LNCaP clone FGC (cell line): ENCODE data around the gene CARD19.

Source experiments
- DNase-seq: peaks from one replicate; pipeline ENCODE4 v3.0.0-alpha.2; 2011; ENCODE audit warnings: low read depth
- H3K4me3 ChIP-seq: 2 replicates; pipeline ENCODE4 v1.5.1; 2011; ENCODE audit warnings: mild to moderate bottlenecking, low read depth, low read length, control low read depth
- TF ChIP-seq, protein P1 (sequence below): IDR thresholded peaks from 2 replicates; pipeline ENCODE4 v1.5.1; 2012; ENCODE audit warnings: mild to moderate bottlenecking; ENCODE audit not compliant: control insufficient read depth, insufficient read depth; ENCODE audit errors: extremely low read depth

Gene CARD19

DNA sequence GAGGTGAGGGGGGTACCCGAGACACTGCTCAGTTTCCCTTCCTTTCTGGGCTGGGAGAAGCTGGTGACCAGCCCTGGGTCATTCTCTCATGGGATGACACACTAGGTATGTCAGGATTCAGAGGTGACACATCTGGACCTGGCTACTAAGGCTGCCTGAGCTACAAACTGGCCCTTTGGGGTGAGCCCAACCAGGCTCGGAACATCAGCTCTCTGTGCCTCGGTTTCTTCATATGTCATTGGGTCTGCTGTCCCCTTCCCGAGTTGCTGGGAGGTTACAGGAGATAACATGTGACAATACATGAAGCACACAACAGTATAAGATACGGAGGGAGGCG lies 11.8 kb downstream of the CARD19 start:
- H3K4me3 ChIP-seq, result no peak overlapping the region
- TF ChIP-seq, protein P1, sequence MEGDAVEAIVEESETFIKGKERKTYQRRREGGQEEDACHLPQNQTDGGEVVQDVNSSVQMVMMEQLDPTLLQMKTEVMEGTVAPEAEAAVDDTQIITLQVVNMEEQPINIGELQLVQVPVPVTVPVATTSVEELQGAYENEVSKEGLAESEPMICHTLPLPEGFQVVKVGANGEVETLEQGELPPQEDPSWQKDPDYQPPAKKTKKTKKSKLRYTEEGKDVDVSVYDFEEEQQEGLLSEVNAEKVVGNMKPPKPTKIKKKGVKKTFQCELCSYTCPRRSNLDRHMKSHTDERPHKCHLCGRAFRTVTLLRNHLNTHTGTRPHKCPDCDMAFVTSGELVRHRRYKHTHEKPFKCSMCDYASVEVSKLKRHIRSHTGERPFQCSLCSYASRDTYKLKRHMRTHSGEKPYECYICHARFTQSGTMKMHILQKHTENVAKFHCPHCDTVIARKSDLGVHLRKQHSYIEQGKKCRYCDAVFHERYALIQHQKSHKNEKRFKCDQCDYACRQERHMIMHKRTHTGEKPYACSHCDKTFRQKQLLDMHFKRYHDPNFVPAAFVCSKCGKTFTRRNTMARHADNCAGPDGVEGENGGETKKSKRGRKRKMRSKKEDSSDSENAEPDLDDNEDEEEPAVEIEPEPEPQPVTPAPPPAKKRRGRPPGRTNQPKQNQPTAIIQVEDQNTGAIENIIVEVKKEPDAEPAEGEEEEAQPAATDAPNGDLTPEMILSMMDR, result no peak
- no peak for DNase-seq

DNA sequence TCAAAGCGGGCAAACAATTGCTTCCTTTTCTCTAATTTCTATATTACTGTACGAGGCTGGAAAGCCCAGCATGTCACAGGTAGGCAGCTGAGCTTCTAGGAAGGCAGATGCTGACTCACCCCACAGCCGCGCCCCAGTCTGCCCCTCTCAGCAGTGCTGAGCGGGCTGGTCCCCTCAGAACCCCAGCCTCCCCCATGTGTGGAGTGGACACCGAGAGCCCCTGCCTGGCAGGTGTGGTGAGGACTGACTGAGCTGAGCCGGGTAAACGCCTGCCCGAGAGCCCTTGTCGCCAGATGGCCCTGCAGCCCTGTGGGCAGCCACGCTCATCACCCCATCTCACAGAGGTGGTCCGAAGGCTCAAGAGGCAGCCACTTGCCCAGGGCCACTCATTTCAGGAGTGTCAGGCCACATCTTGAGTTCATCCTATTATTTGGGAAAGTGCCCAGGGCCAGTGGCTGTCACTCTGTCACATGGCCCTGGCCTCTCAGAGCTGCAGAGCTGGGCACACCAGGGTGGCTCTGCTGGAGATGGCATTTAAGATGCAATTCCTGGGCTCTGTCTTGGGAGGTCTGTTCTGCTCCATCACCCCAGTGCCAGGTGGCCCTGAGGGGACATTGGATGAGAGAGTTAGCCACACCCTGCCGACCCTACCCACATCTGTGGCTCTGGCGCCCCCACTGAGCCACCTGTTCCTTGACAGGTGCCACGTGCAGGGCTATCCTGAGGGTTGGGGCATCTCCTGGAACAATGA lies 12.4 kb downstream of the CARD19 start:
- TF ChIP-seq, protein P1, result no peak
- no peak overlapping the region for H3K4me3 ChIP-seq
- no peak for DNase-seq

GRCh38 chr9:93110311-93110855 lies 14.4 kb downstream of the CARD19 start:
- no peak for DNase-seq
- TF ChIP-seq, protein P1, result no peak
- H3K4me3 ChIP-seq, result no peak overlapping the region

DNA sequence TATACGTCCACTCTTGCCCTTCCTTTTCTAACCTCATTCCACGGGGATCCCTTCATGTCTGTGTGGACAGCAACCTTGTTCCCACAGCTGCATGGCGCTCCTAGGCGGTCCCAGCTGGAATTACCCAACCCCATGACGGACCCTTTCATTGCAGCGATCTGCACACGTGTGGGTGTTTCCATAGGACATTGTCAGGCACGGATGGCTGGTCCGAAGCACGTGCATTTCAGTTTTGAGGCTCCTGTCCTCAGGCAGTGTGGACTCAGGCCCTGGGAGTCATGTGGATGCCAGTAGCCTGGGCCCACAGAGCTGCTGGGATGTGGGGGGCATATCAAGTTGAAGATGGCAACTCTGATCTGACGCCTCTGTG lies 15.0 kb downstream of the CARD19 start:
- TF ChIP-seq, protein P1, result no peak
- no peak for DNase-seq
- no peak overlapping the region for H3K4me3 ChIP-seq

- TF ChIP-seq, protein P1, result no peak
- no peak for DNase-seq
- no peak overlapping the region for H3K4me3 ChIP-seq
Observed at GRCh38 chr9:93111371-93112115, 15.5 kb downstream of the CARD19 start.

DNA sequence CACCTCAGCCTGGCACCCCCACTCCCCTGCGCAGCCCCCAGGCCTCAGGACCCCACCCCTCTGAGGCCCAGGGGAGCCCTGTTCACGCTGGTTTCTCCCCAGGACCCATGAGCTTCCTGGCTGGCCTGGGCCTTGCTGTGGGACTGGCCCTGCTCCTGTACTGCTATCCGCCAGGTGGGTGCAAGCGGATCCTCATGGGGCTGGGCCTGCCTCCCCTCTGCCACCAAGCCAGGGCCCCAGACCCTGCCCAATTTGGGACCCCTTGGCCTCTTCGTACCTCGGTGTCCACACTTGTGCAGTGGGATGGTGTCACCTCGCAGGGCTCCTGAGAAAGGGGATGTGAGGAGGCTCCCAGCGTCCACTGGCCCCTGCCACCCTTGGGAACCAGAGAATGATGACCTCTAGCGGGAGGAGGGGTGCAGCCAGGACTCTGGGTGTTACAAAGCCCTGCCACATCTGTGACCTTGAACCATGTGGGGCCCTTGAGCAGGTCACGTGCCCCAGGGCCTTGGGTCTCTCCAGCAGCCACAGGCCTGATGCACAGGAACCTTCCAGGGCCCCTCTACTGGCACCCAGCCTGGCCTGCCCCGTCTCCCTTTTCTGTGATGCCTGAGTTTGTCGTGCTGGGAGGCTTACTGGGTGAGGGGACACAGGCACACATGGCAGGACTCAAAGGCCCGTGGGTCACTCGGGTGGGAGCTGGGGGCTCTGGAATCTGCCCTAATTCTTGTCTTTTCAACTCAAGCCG lies 16.3 kb downstream of the CARD19 start:
- DNase-seq, result no peak
- TF ChIP-seq, protein P1, result no peak
- H3K4me3 ChIP-seq, result no peak overlapping the region
